Mesendoderm (in vitro differentiated cells): Measurements from ENCODE around the gene ZNF219.

Source experiments
- DNase-seq: peaks from one replicate; pipeline ENCODE4 v3.0.0; 2013
- H2AK5ac ChIP-seq: 2 replicates; pipeline ENCODE4 v1.6.1; 2013; ENCODE audit warnings: low read length, inconsistent platforms
- H2BK120ac ChIP-seq: 2 replicates; pipeline ENCODE4 v1.6.1; 2013; ENCODE audit warnings: low read depth, mild to moderate bottlenecking, low read length, moderate library complexity, mixed read lengths
- H2BK15ac ChIP-seq: replicated peaks from 2 replicates; pipeline ENCODE4 v1.6.1; 2013; ENCODE audit warnings: low read depth, mild to moderate bottlenecking, moderate library complexity
- H2BK5ac ChIP-seq: 2 replicates; pipeline ENCODE4 v1.6.1; 2013; ENCODE audit warnings: low read length, inconsistent platforms
- H3K18ac ChIP-seq: 2 replicates; pipeline ENCODE4 v1.6.1; 2013; ENCODE audit warnings: mild to moderate bottlenecking, low read length, mixed read lengths
- H3K23ac ChIP-seq: one replicate; pipeline ENCODE4 v1.6.1; 2013; ENCODE audit warnings: low read length
- H3K27ac ChIP-seq: 2 replicates; pipeline ENCODE4 v1.5.1; 2013; ENCODE audit warnings: low read depth, mild to moderate bottlenecking, inconsistent platforms, low read length, moderate library complexity
- H3K27me3 ChIP-seq: 2 replicates; pipeline ENCODE4 v1.6.1; 2013; ENCODE audit warnings: low read length, control low read depth, mild to moderate bottlenecking, inconsistent platforms; ENCODE audit not compliant: insufficient read depth, poor library complexity
- H3K36me3 ChIP-seq: 2 replicates; pipeline ENCODE4 v1.6.1; 2013; ENCODE audit warnings: low read length, inconsistent platforms; ENCODE audit not compliant: control insufficient read depth, insufficient read depth
- H3K4ac ChIP-seq: one replicate; pipeline ENCODE4 v1.6.1; 2013; ENCODE audit warnings: low read depth, mild to moderate bottlenecking, low read length, moderate library complexity
- H3K4me1 ChIP-seq: 2 replicates; pipeline ENCODE4 v1.6.1; 2013; ENCODE audit warnings: low read depth, low read length, inconsistent platforms; ENCODE audit not compliant: control insufficient read depth
- H3K4me2 ChIP-seq: 2 replicates; pipeline ENCODE4 v1.6.1; 2013; ENCODE audit warnings: low read length
- H3K4me3 ChIP-seq: 2 replicates; pipeline ENCODE4 v1.5.1; 2013; ENCODE audit warnings: mild to moderate bottlenecking, low read length
- H3K56ac ChIP-seq: one replicate; pipeline ENCODE4 v1.6.1; 2013; ENCODE audit warnings: low read length
- H3K79me1 ChIP-seq: 2 replicates; pipeline ENCODE4 v1.6.1; 2013; ENCODE audit warnings: low read length, inconsistent platforms
- H3K79me2 ChIP-seq: 2 replicates; pipeline ENCODE4 v1.6.1; 2013; ENCODE audit warnings: mild to moderate bottlenecking, low read length; ENCODE audit not compliant: control insufficient read depth, insufficient read depth
- H3K9ac ChIP-seq: 2 replicates; pipeline ENCODE4 v1.6.1; 2013; ENCODE audit warnings: low read length, inconsistent platforms
- H4K5ac ChIP-seq: one replicate; pipeline ENCODE4 v1.6.1; 2013; ENCODE audit warnings: low read length
- H4K8ac ChIP-seq: one replicate; pipeline ENCODE4 v1.6.1; 2013; ENCODE audit warnings: low read depth, mild to moderate bottlenecking, control low read depth, low read length, moderate library complexity
- WGBS: extraction: QIAGEN DNeasy Blood & Tissue Kit; methylation state at CpG from one replicate; pipeline ENCODE4 v1.1.7; 2013; ENCODE audit warnings: low lambda C conversion rate, missing lambda C conversion rate; ENCODE audit not compliant: insufficient coverage; ENCODE audit errors: extremely low coverage; 5-methylcytosine and 5-hydroxymethylcytosine counted together

ZNF219 gene

GRCh38 chr14:21100931-21101330 is 2.5 kb upstream of the ZNF219 start, which contains the start of gene TMEM253:
TMEM253 (plus strand) TSS chr14:21101066; CDS start chr14:21101344, 278 bp downstream.
- no peaks in the 10 kb centered on the region for H3K36me3 ChIP-seq
- no peak for DNase-seq
- H3K23ac ChIP-seq: no peak within 1 kb of the TSS
- H4K5ac ChIP-seq: no peak within 1 kb of the TSS
- peak within 1 kb of the TSS; percentile 19 for H3K56ac ChIP-seq
- H3K4me3 ChIP-seq: no peak within 1 kb of the TSS
- no peak within 1 kb of the TSS for H2BK120ac ChIP-seq
- H2AK5ac ChIP-seq: no peak within 1 kb of the TSS
- H3K27me3 ChIP-seq: no peaks in the 10 kb centered on the region
- H3K4ac ChIP-seq: no peak within 1 kb of the TSS
- peaks cover 13% of the 10 kb centered on the region for H3K4me1 ChIP-seq
- no peak within 1 kb of the TSS for H2BK5ac ChIP-seq
- no peak within 1 kb of the TSS for H4K8ac ChIP-seq
- H3K79me1 ChIP-seq: peaks cover 3% of the 10 kb centered on the region
- H3K27ac ChIP-seq: no peak within 1 kb of the TSS
- no peak within 1 kb of the TSS for H3K18ac ChIP-seq
- no peak within 1 kb of the TSS for H3K4me2 ChIP-seq
- no CpG with 5 or more reads among the region's 5 CpGs for WGBS
- H3K9ac ChIP-seq: no peak within 1 kb of the TSS
- H3K79me2 ChIP-seq: peaks cover 14% of the 10 kb centered on the region
- no peak within 1 kb of the TSS for H2BK15ac ChIP-seq

- peaks cover 15% of the 10 kb centered on the region for H3K79me2 ChIP-seq
- H3K23ac ChIP-seq: no peak overlapping the region
- H2BK15ac ChIP-seq: no peak overlapping the region
- no peaks in the 10 kb centered on the region for H3K27me3 ChIP-seq
- no peak overlapping the region for H3K18ac ChIP-seq
- H3K4me2 ChIP-seq: no peak overlapping the region
- no peaks in the 10 kb centered on the region for H3K36me3 ChIP-seq
- no CpG with 5 or more reads among the region's 5 CpGs for WGBS
- no peak overlapping the region for H3K4me3 ChIP-seq
- H4K5ac ChIP-seq: no peak overlapping the region
- DNase-seq: no peak
- no peak overlapping the region for H2BK5ac ChIP-seq
- H3K9ac ChIP-seq: peak overlapping the region; percentile 37
- H3K27ac ChIP-seq: no peak overlapping the region
- H3K4me1 ChIP-seq: peaks cover 15% of the 10 kb centered on the region
- no peak overlapping the region for H3K56ac ChIP-seq
- no peak overlapping the region for H2BK120ac ChIP-seq
- peaks cover 3% of the 10 kb centered on the region for H3K79me1 ChIP-seq
- H3K4ac ChIP-seq: no peak overlapping the region
- H4K8ac ChIP-seq: no peak overlapping the region
- no peak overlapping the region for H2AK5ac ChIP-seq
Observed at GRCh38 chr14:21099596-21099985, 1.1 kb upstream of the ZNF219 start.

DNA sequence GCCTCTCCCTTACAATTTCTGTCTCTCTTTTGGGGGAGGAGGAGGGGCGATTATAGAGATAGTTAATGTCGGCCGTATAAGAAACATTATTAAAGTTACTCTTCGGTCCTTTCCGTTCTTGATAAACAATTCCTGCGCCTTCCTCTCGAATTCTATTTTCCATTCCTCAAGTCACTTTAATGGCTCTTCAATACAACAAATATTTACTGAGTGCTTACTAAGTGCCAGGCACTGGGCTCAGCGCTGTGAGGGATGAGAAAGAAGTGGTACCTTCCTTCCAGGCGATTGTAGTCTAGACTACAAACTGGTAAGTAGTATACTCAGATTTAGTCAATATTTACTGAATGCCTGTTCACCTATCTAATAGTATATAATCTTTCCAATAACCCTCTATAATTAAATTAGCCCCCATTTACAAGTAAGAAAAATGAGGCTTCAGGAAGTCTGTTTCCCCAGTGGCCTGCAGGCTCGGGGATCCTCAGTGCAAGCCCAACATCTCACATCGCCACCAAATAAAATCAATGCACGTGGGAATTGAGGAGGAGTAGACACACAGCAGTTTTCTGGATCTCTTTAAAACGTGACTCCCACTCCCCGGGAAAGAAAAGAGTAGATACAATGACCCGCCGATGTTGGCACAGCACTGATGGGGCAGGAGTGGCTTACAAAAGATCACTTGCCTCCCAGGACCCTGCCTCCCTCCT is 589 bp upstream of the ZNF219 start:
- H3K79me1 ChIP-seq: peaks cover 3% of the 10 kb centered on the region
- WGBS: no CpG with 5 or more reads among the region's 16 CpGs

GRCh38 chr14:21097636-21098075 is 799 bp downstream of the ZNF219 start:
- peak overlapping the region; percentile 7 for H3K4me3 ChIP-seq
- H3K9ac ChIP-seq: peak overlapping the region; percentile 62
- peaks cover 21% of the 10 kb centered on the region for H3K4me1 ChIP-seq
- H3K36me3 ChIP-seq: no peaks in the 10 kb centered on the region
- peak overlapping the region; percentile 83 for H3K56ac ChIP-seq
- no peak overlapping the region for H2BK15ac ChIP-seq
- peak overlapping the region; percentile 35 for H3K27ac ChIP-seq
- H3K18ac ChIP-seq: peak overlapping the region; percentile 99
- peak overlapping the region; percentile 40 for H2BK120ac ChIP-seq
- H3K27me3 ChIP-seq: no peaks in the 10 kb centered on the region
- no peak overlapping the region for H2BK5ac ChIP-seq
- H3K79me2 ChIP-seq: peaks cover 15% of the 10 kb centered on the region
- peaks cover 11% of the 10 kb centered on the region for H3K79me1 ChIP-seq
- H2AK5ac ChIP-seq: no peak overlapping the region
- H3K4me2 ChIP-seq: peak overlapping the region; percentile 52
- no peak overlapping the region for H4K5ac ChIP-seq
- WGBS: no CpG with 5 or more reads among the region's 19 CpGs
- H3K4ac ChIP-seq: peak overlapping the region; percentile 87
- H3K23ac ChIP-seq: peak overlapping the region; percentile 59
- peak overlapping the region; percentile 31 for H4K8ac ChIP-seq
- peak; percentile 45 for DNase-seq

More for the DNA sequence above, 589 bp upstream of the ZNF219 start:
- Histone ChIP-seq H3K23ac (no peak overlapping the region), H3K27me3 (no peaks in the 10 kb centered on the region), H3K18ac (peak overlapping the region; percentile 99), H3K9ac (peak overlapping the region; percentile 71), H2AK5ac (no peak overlapping the region), H3K56ac (peak overlapping the region; percentile 82), H3K27ac (no peak overlapping the region), H2BK5ac (no peak overlapping the region), H4K5ac (no peak overlapping the region), H3K4me2 (peak overlapping the region; percentile 19), H2BK120ac (no peak overlapping the region), H3K36me3 (no peaks in the 10 kb centered on the region), H3K4ac (peak overlapping the region; percentile 42), H3K79me2 (peaks cover 15% of the 10 kb centered on the region), H4K8ac (no peak overlapping the region), H2BK15ac (no peak overlapping the region), H3K4me1 (peaks cover 15% of the 10 kb centered on the region), H3K4me3 (peak overlapping the region; percentile 48)
- no peak for DNase-seq

GRCh38 chr14:21096978-21097635 is 1.3 kb downstream of the ZNF219 start:
- WGBS: no CpG with 5 or more reads among the region's 10 CpGs
- Histone ChIP-seq H2BK5ac (no peak overlapping the region), H2BK120ac (peak overlapping the region; percentile 40), H3K18ac (peak overlapping the region; percentile 99), H3K79me2 (peaks cover 15% of the 10 kb centered on the region), H3K4me3 (peak overlapping the region; percentile 7), H3K23ac (peak overlapping the region; percentile 59), H3K56ac (peak overlapping the region; percentile 83), H4K8ac (no peak overlapping the region), H3K27me3 (no peaks in the 10 kb centered on the region), H4K5ac (no peak overlapping the region), H3K4ac (peak overlapping the region; percentile 87), H3K36me3 (no peaks in the 10 kb centered on the region), H3K4me1 (peaks cover 21% of the 10 kb centered on the region), H3K9ac (peak overlapping the region; percentile 62), H2BK15ac (no peak overlapping the region), H2AK5ac (peak overlapping the region; percentile 89), H3K27ac (peak overlapping the region; percentile 35), H3K79me1 (peaks cover 11% of the 10 kb centered on the region), H3K4me2 (peak overlapping the region; percentile 52)
- DNase-seq: peak; percentile 22
